Colonic mucosa (tissue), 4 donors: ENCODE results near the gene EPS8. TPM values are rescaled to one million over a fixed set of nuclear protein-coding genes. Genes with fewer than 3 reads are reported as not detected.

ENCODE experiments used
- DNase-seq: peaks from one replicate; pipeline ENCODE4 v3.0.0-alpha.2; 2020
- H3K27ac ChIP-seq: fragments of 200-600 bp; one replicate; pipeline ENCODE4 v1.8.0; 2021
- H3K27me3 ChIP-seq: fragments of 200-600 bp; one replicate; pipeline ENCODE4 v1.8.0; 2021
- H3K36me3 ChIP-seq: fragments of 200-600 bp; one replicate; pipeline ENCODE4 v1.8.0; 2021
- H3K4me1 ChIP-seq: fragments of 200-600 bp; one replicate; pipeline ENCODE4 v1.8.0; 2021; ENCODE audit warnings: mild to moderate bottlenecking
- H3K4me3 ChIP-seq: fragments of 200-600 bp; one replicate; pipeline ENCODE4 v1.8.0; 2021
- H3K9ac ChIP-seq, 2 donors: one replicate each; pipeline ENCODE4 v1.7.0; 2013; ENCODE audit warnings: control low read depth in 2 of 2, low read depth in 2 of 2, low read length in 2 of 2
- H3K9me3 ChIP-seq: fragments of 200-600 bp; one replicate; pipeline ENCODE4 v1.8.0; 2021
- CTCF ChIP-seq: fragments of 200-600 bp; IDR thresholded peaks from one replicate; pipeline ENCODE4 v1.8.0; 2022; ENCODE audit warnings: antibody characterized with exemption, mild to moderate bottlenecking
- intact Hi-C: fragments of 100-400 bp; cut with DNase I; formaldehyde crosslinking; loops from one replicate; pipeline ENCODE4 v1.14.1; 2022
- total RNA-seq, 2 donors: library from RNA; stranded (reverse); fragmentation: NEBNext Ultra II Directional in 1 of 2; extraction: Animal tissue kit (Norgen Biotek cat#: 25700) in 1 of 2; gene quantifications; one replicate each; pipeline ENCODE4 v1.2.1, GENCODE V29; 2021
- donor health status: healthy.
- donor health status: DM: no; HTN: no; CAD: no.
- donor health status: DM: no; HTN: no; CAD: no.

Gene EPS8
- total RNA-seq, 2 donors from 2014 or later: 93.7 to 161 TPM

DNA sequence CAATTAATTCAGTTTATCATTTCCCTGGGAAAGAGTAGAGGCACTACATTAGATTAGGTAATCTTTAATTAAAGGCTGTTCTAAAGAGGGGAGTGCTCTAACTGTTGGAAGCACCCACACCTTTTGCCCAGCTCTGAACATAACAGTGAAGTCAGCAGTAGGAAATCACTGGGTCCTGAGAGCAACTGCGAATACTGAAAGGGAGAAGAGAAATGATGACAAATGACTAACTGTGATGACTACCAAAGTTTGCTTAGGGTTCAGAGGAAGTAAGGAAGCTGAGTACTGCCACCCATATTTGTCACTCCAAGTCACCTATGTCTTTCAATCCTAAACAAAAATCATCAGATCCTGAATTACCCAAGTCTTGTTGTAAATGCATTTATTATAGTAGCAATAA is 140.6 kb downstream of the EPS8 start:
- intact Hi-C loops: no loop called here
- Histone ChIP-seq H3K27me3 (no peaks in the 10 kb centered on the region), H3K4me3 (no peak overlapping the region), H3K9ac (no peak overlapping the region), H3K9me3 (no peaks in the 10 kb centered on the region), H3K27ac (no peak overlapping the region), H3K36me3 (no peaks in the 10 kb centered on the region), H3K4me1 (no peaks in the 10 kb centered on the region)
- no peak for DNase-seq
- TF ChIP-seq CTCF: no peak

DNA sequence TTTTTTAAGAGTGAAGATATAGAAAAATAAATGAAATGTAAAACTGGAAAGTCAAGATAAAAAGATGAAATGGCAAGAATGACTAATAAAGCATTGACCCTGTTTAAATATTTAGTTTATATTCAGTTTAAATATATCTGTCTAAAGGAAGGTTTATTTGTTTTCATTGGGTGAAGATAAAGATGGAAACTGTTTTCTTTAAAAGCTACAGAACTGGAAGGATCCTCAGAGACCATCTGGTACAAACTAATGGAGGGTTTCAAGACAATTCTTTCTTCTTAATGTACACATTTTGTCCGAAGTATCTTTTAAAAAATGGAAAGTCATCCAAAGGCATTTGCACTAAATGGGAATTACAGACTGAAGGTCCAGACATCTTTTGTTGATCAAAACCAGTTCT is 142.6 kb downstream of the EPS8 start:
- Histone ChIP-seq H3K9ac (no peak overlapping the region), H3K27me3 (no peaks in the 10 kb centered on the region), H3K4me3 (no peak overlapping the region), H3K9me3 (no peaks in the 10 kb centered on the region), H3K27ac (no peak overlapping the region), H3K4me1 (no peaks in the 10 kb centered on the region), H3K36me3 (no peaks in the 10 kb centered on the region)
- TF ChIP-seq CTCF: no peak
- DNase-seq: no peak
- intact Hi-C loops: no loop called here

DNA sequence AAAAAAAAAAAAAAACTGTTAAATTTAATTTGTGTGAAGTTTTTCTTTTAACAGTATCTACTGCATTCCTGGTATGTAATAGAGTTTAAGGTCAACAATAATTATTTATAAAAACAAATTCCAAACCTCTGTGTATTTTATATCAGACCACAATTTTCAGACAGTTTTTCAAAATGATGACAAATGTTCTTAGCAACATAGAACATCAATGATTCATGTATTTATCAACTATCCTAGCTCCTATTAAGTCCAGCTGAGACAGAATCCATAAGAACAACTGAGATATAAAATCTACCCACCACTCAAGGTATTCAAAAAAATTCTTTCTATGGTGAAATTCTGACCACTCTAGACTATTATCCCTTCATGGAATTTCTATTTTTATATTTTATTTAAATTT is 144.5 kb downstream of the EPS8 start:
- no peaks in the 10 kb centered on the region for H3K4me1 ChIP-seq
- no peak overlapping the region for H3K27ac ChIP-seq

GRCh38 chr12:15638231-15638630 is 151.0 kb downstream of the EPS8 start:
- Histone ChIP-seq H3K27ac (no peak overlapping the region), H3K27me3 (no peaks in the 10 kb centered on the region), H3K36me3 (peaks cover 5% of the 10 kb centered on the region), H3K9ac (no peak overlapping the region), H3K4me1 (no peaks in the 10 kb centered on the region), H3K9me3 (no peaks in the 10 kb centered on the region), H3K4me3 (no peak overlapping the region)
- no peak for DNase-seq
- intact Hi-C loops: no loop called here
- no peak for TF ChIP-seq CTCF

More for the DNA sequence above, 144.5 kb downstream of the EPS8 start:
- Histone ChIP-seq H3K9me3 (no peaks in the 10 kb centered on the region), H3K9ac (no peak overlapping the region), H3K27me3 (no peaks in the 10 kb centered on the region), H3K4me3 (no peak overlapping the region), H3K36me3 (peaks cover 5% of the 10 kb centered on the region)
- intact Hi-C loops: no loop called here
- no peak for TF ChIP-seq CTCF
- no peak for DNase-seq

DNA sequence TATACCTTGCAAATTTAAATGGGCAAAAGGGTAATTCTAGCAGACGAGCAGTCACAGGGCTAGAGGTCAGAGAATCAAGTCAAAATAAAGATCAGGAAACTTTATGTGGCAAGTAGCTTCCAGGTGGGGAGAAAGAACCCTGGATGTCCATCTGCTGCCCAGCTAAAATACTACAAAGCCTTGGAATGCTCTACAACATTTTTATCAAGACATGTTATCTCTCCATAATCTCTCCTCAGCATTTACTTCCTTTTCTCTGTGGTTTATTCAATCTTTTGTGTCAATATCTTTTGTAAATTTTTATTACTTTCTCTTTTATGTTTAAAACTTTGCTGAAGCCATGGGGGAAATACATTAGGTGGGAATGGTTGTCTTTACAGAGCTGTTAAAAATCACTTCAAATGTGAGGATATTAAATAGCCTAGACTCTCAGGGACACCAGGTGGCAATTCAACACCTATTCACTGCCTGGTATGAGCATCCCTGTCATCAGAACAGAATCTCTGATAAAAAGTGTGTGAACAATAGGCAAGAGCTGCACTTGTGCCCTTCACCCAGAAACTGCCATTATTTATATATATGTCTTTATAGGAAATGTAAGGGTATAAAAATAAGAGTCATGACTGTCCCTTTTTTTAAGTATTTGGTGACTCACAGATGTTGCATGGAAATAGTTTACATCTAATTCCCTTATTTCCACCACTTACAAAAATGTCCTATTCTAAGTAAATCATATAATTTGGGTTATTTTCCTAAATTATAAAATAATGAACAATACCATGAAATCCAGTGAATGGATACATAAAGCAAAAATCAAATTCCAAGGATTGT is 152.9 kb downstream of the EPS8 start:
- Histone ChIP-seq H3K27ac (no peak overlapping the region), H3K36me3 (peaks cover 5% of the 10 kb centered on the region), H3K9ac (no peak overlapping the region), H3K4me1 (no peaks in the 10 kb centered on the region), H3K27me3 (no peaks in the 10 kb centered on the region), H3K9me3 (no peaks in the 10 kb centered on the region), H3K4me3 (no peak overlapping the region)
- DNase-seq: no peak
- intact Hi-C loops: no loop called here
- TF ChIP-seq CTCF: no peak
